Choroid plexus epithelial cell (primary cell): ENCODE measurements around the gene SLPI.

Experiments used
- DNase-seq: peaks from one replicate; pipeline ENCODE4 v3.0.0-alpha.2; 2010; ENCODE audit warnings: low read depth
- H3K4me3 ChIP-seq: 2 replicates; pipeline ENCODE4 v1.5.1; 2011; ENCODE audit warnings: low read depth, mild to moderate bottlenecking, control low read depth, low read length, moderate library complexity
- CTCF ChIP-seq: conservative IDR thresholded peaks from 2 replicates; pipeline ENCODE4 v1.5.1; 2011; ENCODE audit warnings: low read depth, mild to moderate bottlenecking, control low read depth, inconsistent platforms, low read length, moderate library complexity

Gene SLPI

GRCh38 chr20:45221076-45221475 lies 33.3 kb downstream of the SLPI start, which contains the start of gene SEMG2:
Gene SEMG2, plus strand, starts transcription at chr20:45221373. Its CDS starts 17 bp downstream, at chr20:45221390.
- DNase-seq, result no peak
- no peak for TF ChIP-seq CTCF
- no peak within 1 kb of the TSS for H3K4me3 ChIP-seq

GRCh38 chr20:45218636-45219035 lies 35.7 kb downstream of the SLPI start:
- H3K4me3 ChIP-seq, result no peak overlapping the region
- no peak for DNase-seq
- TF ChIP-seq CTCF, result no peak

GRCh38 chr20:45218124-45218523 lies 36.2 kb downstream of the SLPI start:
- TF ChIP-seq CTCF, result no peak
- DNase-seq, result no peak
- no peak overlapping the region for H3K4me3 ChIP-seq

- DNase-seq, result no peak
- no peak overlapping the region for H3K4me3 ChIP-seq
- no peak for TF ChIP-seq CTCF
Measured at GRCh38 chr20:45212836-45213235, 41.5 kb downstream of the SLPI start.

GRCh38 chr20:45211569-45212474 lies 42.5 kb downstream of the SLPI start:
- TF ChIP-seq CTCF, result no peak
- H3K4me3 ChIP-seq, result no peak overlapping the region

GRCh38 chr20:45209924-45210323 lies 44.4 kb downstream of the SLPI start:
- no peak for DNase-seq
- H3K4me3 ChIP-seq, result no peak overlapping the region
- no peak for TF ChIP-seq CTCF

More at GRCh38 chr20:45211569-45212474, 42.5 kb downstream of the SLPI start:
- no peak for DNase-seq

GRCh38 chr20:45206725-45207124 lies 47.6 kb downstream of the SLPI start, which contains the start of gene SEMG1:
Gene SEMG1, plus strand, starts transcription at chr20:45207033. Its CDS starts 21 bp downstream, at chr20:45207054.
- no peak for DNase-seq
- TF ChIP-seq CTCF, result no peak

More at GRCh38 chr20:45206725-45207124, 47.6 kb downstream of the SLPI start, which contains the start of gene SEMG1:
- no peak within 1 kb of the TSS for H3K4me3 ChIP-seq
